Activated T-cell treated with anti-CD3 and anti-CD28 coated beads, Interleukin-2, amount 50 U/mL, for 24 hours (primary cell): Measurements from ENCODE around the gene CASZ1.

Experiments
- DNase-seq: peaks from one replicate; pipeline ENCODE4 v3.0.0-alpha.2; 2020
- H3K27ac Mint-ChIP-seq: 2 replicates; pipeline ENCODE4 v1.8.0; 2020; ENCODE audit warnings: mild to moderate bottlenecking, mixed read lengths
- H3K27me3 Mint-ChIP-seq: 2 replicates; pipeline ENCODE4 v1.8.0; 2020; ENCODE audit warnings: mixed read lengths
- H3K36me3 Mint-ChIP-seq: 2 replicates; pipeline ENCODE4 v1.8.0; 2020; ENCODE audit warnings: low read depth, mixed read lengths
- H3K4me1 Mint-ChIP-seq: 2 replicates; pipeline ENCODE4 v1.8.0; 2020; ENCODE audit warnings: low read depth, mixed read lengths
- H3K4me3 Mint-ChIP-seq: 2 replicates; pipeline ENCODE4 v1.8.0; 2020; ENCODE audit warnings: mild to moderate bottlenecking, moderate library complexity, mixed read lengths
- H3K9me3 Mint-ChIP-seq: 2 replicates; pipeline ENCODE4 v1.8.0; 2020; ENCODE audit warnings: mixed read lengths

The CASZ1 gene

GRCh38 chr1:10744029-10744428, 52.4 kb downstream of the CASZ1 start:
- H3K9me3 Mint-ChIP-seq = no peaks in the 10 kb centered on the region
- no peaks in the 10 kb centered on the region for H3K4me1 Mint-ChIP-seq
- no peak overlapping the region for H3K27ac Mint-ChIP-seq
- no peaks in the 10 kb centered on the region for H3K36me3 Mint-ChIP-seq
- H3K27me3 Mint-ChIP-seq = peaks cover 6% of the 10 kb centered on the region
- no peak overlapping the region for H3K4me3 Mint-ChIP-seq
- DNase-seq = no peak

DNA sequence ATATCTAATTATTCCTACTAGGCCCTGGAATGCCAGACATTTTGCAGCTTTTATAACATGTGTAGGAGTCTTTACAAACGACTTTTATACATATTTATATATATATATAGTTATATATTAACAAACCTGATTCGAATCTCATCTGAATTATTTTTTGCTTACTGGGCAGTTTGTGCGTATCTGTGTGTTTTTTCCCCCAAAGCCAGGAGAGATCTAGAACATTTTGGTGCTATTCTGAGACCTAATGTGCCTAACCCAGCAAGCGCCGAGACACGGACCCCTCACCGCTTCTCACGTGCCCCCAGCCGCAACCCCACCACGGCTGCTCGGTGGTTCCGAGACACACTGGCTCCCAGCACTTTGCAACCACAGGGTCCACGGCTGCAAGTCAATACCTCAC, 54.8 kb downstream of the CASZ1 start:
- no peak overlapping the region for H3K4me3 Mint-ChIP-seq
- no peak for DNase-seq
- H3K36me3 Mint-ChIP-seq = no peaks in the 10 kb centered on the region
- H3K27ac Mint-ChIP-seq = no peak overlapping the region
- H3K9me3 Mint-ChIP-seq = no peaks in the 10 kb centered on the region
- peaks cover 6% of the 10 kb centered on the region for H3K27me3 Mint-ChIP-seq
- no peaks in the 10 kb centered on the region for H3K4me1 Mint-ChIP-seq

- Mint-ChIP-seq H3K27ac (no peak overlapping the region), H3K27me3 (peaks cover 6% of the 10 kb centered on the region), H3K36me3 (no peaks in the 10 kb centered on the region), H3K4me1 (no peaks in the 10 kb centered on the region), H3K4me3 (no peak overlapping the region), H3K9me3 (no peaks in the 10 kb centered on the region)
- DNase-seq = no peak
These were observed 56.3 kb downstream of the CASZ1 start for GRCh38 chr1:10740123-10740522.

- Mint-ChIP-seq H3K9me3 (no peaks in the 10 kb centered on the region), H3K27ac (no peak overlapping the region), H3K36me3 (no peaks in the 10 kb centered on the region), H3K4me3 (no peak overlapping the region), H3K27me3 (peaks cover 6% of the 10 kb centered on the region), H3K4me1 (peaks cover under 1% of the 10 kb centered on the region)
- no peak for DNase-seq
These were observed 56.9 kb downstream of the CASZ1 start for GRCh38 chr1:10739589-10739988.

DNA sequence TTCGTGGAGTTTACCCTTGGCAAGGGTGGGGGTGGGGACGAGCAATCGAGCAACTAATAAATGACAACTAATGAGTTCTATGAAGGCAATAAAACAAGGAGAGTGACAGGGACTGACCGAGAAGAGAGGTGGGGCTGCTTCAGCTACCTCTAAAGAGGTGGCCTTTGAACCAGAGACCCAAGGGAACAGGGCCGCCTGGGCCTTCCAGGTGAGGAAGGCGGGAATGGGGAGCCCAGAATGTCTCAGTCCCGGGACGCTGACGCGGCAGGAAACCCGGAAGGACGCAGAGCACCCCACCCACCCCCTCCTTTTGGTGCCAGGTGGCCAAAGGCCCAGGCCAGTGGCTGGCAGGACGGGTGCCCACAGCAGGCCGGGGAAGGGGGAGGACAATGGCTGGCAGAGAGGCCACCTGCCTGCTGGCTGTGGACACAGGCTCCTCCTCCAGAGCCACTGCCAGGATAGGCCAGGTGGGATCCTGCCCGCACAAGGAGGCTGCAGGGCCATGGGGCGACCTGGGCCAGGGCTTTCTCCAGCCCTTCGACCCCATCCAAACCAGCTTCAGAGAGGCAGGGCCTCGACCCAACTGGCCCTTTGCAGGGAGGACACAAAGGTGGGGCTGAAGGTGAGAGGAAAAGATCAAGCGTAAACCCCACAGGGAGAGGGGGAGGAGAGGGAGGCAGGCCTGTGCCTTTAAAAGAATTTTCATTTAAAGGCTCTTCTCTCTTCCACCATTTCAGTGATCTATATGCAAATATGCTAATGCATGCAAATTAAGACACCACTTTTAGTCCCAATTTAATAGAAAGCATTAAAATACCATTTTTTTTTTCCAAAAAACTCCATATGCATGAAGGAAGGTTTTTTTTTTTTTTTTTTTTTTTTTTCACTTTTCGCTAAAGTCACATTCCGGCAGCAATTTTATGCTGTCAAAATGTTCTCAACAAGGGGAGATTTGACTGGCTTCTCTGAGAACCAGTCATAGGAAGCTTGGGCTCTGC, 58.1 kb downstream of the CASZ1 start:
- Mint-ChIP-seq H3K4me1 (peaks cover 11% of the 10 kb centered on the region), H3K27me3 (peaks cover 6% of the 10 kb centered on the region), H3K4me3 (no peak overlapping the region), H3K36me3 (no peaks in the 10 kb centered on the region), H3K9me3 (no peaks in the 10 kb centered on the region), H3K27ac (no peak overlapping the region)
- DNase-seq = no peak

DNA sequence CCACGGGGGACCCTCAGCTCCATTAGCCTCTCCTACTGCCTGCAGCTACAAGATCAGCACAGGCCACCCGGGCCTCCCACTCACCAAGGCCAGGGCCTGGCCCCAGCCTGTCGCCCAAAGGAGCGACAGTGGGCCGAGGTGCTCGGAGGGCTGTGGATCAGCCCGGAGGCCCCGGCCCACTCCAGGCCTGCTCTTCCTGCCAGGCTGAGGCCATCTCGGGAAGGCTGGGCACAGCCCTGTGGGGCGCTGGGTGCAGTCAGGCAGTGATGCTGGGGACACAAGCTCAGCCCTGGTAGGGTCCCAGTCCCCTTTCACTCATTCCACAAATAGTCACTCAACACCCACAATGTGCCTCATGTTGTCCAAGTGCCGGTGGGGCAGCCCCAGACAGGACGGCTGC, 58.8 kb downstream of the CASZ1 start:
- H3K4me3 Mint-ChIP-seq = no peak overlapping the region
- DNase-seq = no peak
- no peaks in the 10 kb centered on the region for H3K36me3 Mint-ChIP-seq

DNA sequence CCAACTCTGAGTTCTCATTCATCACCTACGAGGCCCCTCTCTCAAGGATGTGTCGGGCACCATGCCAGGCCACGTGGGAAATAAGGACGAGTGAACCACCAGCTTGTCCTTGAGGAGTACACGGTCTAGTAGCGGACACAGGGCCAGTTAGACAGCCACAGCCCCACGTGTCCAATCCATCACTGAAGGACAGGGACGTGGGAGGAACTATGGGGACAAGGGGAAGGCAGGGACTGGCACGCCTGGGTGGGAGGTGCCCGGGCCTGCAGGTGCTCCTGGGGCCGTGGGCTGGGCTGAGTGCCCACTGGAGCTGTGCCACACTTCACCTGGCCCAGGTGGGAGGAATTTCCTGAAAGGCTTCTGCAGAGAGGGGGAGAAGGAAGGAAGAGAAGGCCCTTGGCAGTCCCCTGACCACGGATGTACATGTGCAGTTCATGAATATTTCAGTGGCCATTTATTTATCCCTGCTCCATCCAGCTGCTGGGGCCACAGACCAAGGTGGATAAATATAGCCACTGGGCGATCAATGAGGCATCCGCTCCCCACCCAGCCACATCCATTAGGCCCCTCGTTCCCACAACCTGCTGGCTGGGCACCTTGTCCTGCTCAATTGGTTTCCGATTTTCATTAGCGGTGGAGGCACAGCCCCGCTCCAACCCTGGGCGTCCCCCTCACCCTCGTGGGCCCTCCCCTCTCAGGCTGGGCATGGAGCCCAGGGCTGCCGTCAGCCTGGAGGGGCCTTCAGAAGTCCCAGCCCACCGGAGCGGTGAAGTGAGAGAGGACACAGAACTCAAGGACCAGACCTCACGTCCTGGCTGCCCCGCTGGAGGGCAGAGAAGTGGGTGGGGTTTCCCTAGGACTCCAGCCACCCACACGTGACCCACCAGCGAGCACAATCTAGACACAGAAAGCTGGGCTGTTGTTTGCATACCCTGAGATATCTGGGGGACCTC, 59.5 kb downstream of the CASZ1 start:
- H3K36me3 Mint-ChIP-seq = no peaks in the 10 kb centered on the region
- H3K4me1 Mint-ChIP-seq = peaks cover 13% of the 10 kb centered on the region
- H3K27ac Mint-ChIP-seq = no peak overlapping the region
- no peak for DNase-seq
- no peak overlapping the region for H3K4me3 Mint-ChIP-seq
- H3K27me3 Mint-ChIP-seq = peaks cover 6% of the 10 kb centered on the region
- H3K9me3 Mint-ChIP-seq = no peaks in the 10 kb centered on the region

More for the DNA sequence above, 58.8 kb downstream of the CASZ1 start:
- H3K27me3 Mint-ChIP-seq = peaks cover 3% of the 10 kb centered on the region
- H3K4me1 Mint-ChIP-seq = peaks cover 13% of the 10 kb centered on the region
- H3K9me3 Mint-ChIP-seq = no peaks in the 10 kb centered on the region
- no peak overlapping the region for H3K27ac Mint-ChIP-seq

GRCh38 chr1:10735563-10736305, 60.7 kb downstream of the CASZ1 start:
- no peaks in the 10 kb centered on the region for H3K9me3 Mint-ChIP-seq
- no peaks in the 10 kb centered on the region for H3K36me3 Mint-ChIP-seq
- peaks cover 16% of the 10 kb centered on the region for H3K4me1 Mint-ChIP-seq
- H3K4me3 Mint-ChIP-seq = no peak overlapping the region
- DNase-seq = no peak
- H3K27ac Mint-ChIP-seq = no peak overlapping the region
- peaks cover 3% of the 10 kb centered on the region for H3K27me3 Mint-ChIP-seq

- no peak overlapping the region for H3K4me3 Mint-ChIP-seq
- no peaks in the 10 kb centered on the region for H3K36me3 Mint-ChIP-seq
- H3K27ac Mint-ChIP-seq = no peak overlapping the region
- peaks cover 3% of the 10 kb centered on the region for H3K27me3 Mint-ChIP-seq
- peaks cover 16% of the 10 kb centered on the region for H3K4me1 Mint-ChIP-seq
- DNase-seq = no peak
- H3K9me3 Mint-ChIP-seq = no peaks in the 10 kb centered on the region
These were observed 61.4 kb downstream of the CASZ1 start for GRCh38 chr1:10734962-10735544.

DNA sequence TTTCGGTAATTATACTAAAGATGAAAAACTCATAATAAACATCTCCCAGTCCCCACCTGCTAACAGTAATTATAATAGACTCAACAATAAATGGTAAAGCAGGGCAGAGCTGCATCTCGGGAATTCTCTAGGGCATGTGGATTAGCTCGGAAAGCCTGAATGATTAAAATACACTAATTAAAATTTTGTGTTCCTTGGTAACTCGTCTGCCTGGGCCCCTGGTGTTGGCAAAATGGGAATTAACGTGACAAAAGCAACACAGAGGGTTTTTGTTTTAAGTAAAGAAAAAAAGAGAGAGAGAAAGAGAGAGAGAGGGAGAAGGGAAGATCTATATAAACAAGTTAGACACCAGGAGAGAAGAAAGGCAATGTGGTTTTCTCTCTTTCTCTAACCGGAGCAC, 62.1 kb downstream of the CASZ1 start:
- Mint-ChIP-seq H3K27me3 (peaks cover 3% of the 10 kb centered on the region), H3K27ac (no peak overlapping the region), H3K4me3 (no peak overlapping the region)

DNA sequence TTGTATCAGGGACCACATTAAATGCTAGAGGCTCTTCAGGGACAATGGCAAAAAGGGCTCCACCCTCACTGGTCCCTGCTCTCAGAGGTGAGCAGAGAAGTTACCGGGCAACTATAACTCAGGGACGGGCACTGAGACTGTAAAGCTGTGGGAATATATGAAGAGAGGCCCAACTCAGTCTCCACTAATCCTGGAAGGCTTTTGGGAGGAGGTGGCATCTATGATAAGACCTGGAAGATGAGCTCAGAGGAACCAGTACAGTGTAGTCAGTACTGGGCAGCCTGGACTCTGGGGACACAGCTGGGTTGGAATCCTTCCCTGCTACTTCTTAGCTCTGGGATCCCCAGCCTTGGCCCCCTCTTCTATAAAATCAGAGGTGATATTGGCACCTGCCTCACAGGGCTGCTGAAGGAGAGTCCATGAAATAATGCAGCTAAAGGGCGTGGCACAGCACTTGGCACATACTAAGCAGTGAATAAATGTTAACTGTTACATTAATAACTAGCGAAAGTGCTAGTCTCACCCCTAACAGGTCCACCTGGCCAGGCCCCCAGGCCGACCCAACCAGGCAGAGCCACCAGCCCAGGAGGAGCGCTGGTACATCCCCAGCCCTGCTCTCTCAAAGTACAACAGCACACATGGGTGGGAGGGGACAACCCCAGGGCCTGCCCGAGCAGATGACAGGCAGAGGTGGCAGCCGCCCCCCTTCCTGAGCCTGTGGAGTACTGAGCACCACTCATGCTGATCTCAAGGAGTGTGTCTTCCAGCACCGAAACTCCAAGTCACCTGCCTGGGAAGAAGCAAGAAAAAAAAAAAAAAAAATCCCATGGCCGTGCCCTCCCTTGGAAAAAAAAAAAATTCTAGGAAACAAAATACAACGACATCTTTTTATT, 62.7 kb downstream of the CASZ1 start:
- no peak overlapping the region for H3K27ac Mint-ChIP-seq
- H3K27me3 Mint-ChIP-seq = peaks cover 3% of the 10 kb centered on the region
- H3K4me3 Mint-ChIP-seq = no peak overlapping the region
- H3K4me1 Mint-ChIP-seq = peaks cover 16% of the 10 kb centered on the region
- peak; percentile 59 for DNase-seq
- no peaks in the 10 kb centered on the region for H3K36me3 Mint-ChIP-seq
- H3K9me3 Mint-ChIP-seq = no peaks in the 10 kb centered on the region

More for the DNA sequence above, 62.1 kb downstream of the CASZ1 start:
- peaks cover 16% of the 10 kb centered on the region for H3K4me1 Mint-ChIP-seq
- no peak for DNase-seq
- no peaks in the 10 kb centered on the region for H3K9me3 Mint-ChIP-seq
- no peaks in the 10 kb centered on the region for H3K36me3 Mint-ChIP-seq

GRCh38 chr1:10730985-10731384, 65.5 kb downstream of the CASZ1 start:
- Mint-ChIP-seq H3K27me3 (peaks cover 3% of the 10 kb centered on the region), H3K4me3 (no peak overlapping the region), H3K4me1 (peaks cover 16% of the 10 kb centered on the region), H3K27ac (no peak overlapping the region), H3K36me3 (no peaks in the 10 kb centered on the region), H3K9me3 (no peaks in the 10 kb centered on the region)
- DNase-seq = no peak
